Astrocyte (in vitro differentiated cells and primary cell): ENCODE measurements around the gene COL9A3.

Source experiments
- EZH2 ChIP-seq: IDR thresholded peaks from 2 replicates; pipeline ENCODE4 v1.6.1; 2012; ENCODE audit warnings: mild to moderate bottlenecking, low read length, inconsistent platforms; ENCODE audit not compliant: insufficient read depth
- TF ChIP-seq, protein P1 (sequence below): IDR thresholded peaks from 2 replicates; pipeline ENCODE4 v1.5.1; 2011; ENCODE audit warnings: low read depth, mild to moderate bottlenecking, inconsistent platforms, low read length, moderate library complexity; ENCODE audit not compliant: insufficient read depth

DNA sequence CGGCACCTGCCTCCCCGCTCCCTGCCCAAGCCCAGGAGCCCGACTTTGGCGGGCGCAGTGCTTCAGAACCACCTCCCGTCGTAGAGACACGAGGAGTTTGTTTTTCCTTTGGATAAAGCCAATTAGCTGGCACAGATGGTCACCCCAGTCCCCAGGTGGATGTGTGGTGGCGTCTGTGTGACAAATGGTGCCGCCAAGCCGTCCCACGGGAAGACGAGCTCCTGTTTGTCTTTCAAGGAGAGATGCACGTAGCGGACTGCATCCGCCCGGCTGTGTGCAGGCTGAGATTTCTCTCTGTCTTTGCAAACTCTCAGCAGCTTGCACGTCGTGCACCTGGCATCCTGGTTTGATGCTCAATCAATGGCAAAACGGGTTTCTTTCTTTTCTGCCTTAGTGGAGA is 36.6 kb upstream of the COL9A3 start:
- TF ChIP-seq, protein P1, sequence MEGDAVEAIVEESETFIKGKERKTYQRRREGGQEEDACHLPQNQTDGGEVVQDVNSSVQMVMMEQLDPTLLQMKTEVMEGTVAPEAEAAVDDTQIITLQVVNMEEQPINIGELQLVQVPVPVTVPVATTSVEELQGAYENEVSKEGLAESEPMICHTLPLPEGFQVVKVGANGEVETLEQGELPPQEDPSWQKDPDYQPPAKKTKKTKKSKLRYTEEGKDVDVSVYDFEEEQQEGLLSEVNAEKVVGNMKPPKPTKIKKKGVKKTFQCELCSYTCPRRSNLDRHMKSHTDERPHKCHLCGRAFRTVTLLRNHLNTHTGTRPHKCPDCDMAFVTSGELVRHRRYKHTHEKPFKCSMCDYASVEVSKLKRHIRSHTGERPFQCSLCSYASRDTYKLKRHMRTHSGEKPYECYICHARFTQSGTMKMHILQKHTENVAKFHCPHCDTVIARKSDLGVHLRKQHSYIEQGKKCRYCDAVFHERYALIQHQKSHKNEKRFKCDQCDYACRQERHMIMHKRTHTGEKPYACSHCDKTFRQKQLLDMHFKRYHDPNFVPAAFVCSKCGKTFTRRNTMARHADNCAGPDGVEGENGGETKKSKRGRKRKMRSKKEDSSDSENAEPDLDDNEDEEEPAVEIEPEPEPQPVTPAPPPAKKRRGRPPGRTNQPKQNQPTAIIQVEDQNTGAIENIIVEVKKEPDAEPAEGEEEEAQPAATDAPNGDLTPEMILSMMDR, result no peak
- no peak for TF ChIP-seq EZH2
